AG04450 (cell line): Measurements from ENCODE around the gene EGF. TPM values are rescaled to one million over a fixed set of nuclear protein-coding genes. Genes with fewer than 3 reads are reported as not detected.
"Not testable (repeated sequence)": the region's sequence is repeated elsewhere in the genome, so short reads cannot be mapped to it uniquely, and the experiment has no call there.

Experiments
- CTCF ChIA-PET: fragments of 300-600, 350-600 bp; formaldehyde crosslinking; extraction: SDS; loops from one replicate; lab custom pipeline; 2022; ENCODE audit warnings: antibody characterized with exemption, inconsistent platforms; lab: Charles Lee
- POLR2A ChIA-PET: fragments of 350-600 bp; formaldehyde crosslinking; extraction: SDS; loops from one replicate; lab custom pipeline; 2021; ENCODE audit warnings: antibody characterized with exemption, inconsistent platforms; lab: Yijun Ruan, JAX
- DNase-seq: peaks from one replicate; pipeline ENCODE4 v3.0.0-alpha.2; 2011; ENCODE audit warnings: low read depth, low spot score
- H3K27ac ChIP-seq: one replicate; pipeline ENCODE4 v1.5.1; 2012; ENCODE audit warnings: low read depth, low read length, control low read depth
- H3K27me3 ChIP-seq: one replicate; pipeline ENCODE4 v1.6.0; 2012; ENCODE audit warnings: low read length; ENCODE audit not compliant: control insufficient read depth, insufficient read depth
- H3K4me3 ChIP-seq: 2 replicates; pipeline ENCODE4 v1.5.1; 2011; ENCODE audit warnings: mild to moderate bottlenecking, low read depth, low read length, control low read depth
- H3K9me3 ChIP-seq: 2 replicates; pipeline ENCODE4 v1.5.1; 2012; ENCODE audit warnings: low read length; ENCODE audit not compliant: control insufficient read depth, insufficient read depth
- polyA plus RNA-seq: library from polyadenylated mRNA; depleted of rRNA; stranded (reverse); fragments of >200 nt; gene quantifications from 2 replicates; pipeline ENCODE4 v1.2.3, GENCODE V29; 2011
- TF ChIP-seq, protein P1 (sequence below): IDR thresholded peaks from 2 replicates; pipeline ENCODE4 v1.5.1; 2011; ENCODE audit warnings: low read depth, low read length, control low read depth, inconsistent platforms

The EGF gene
- polyA plus RNA-seq, 1 experiment: 0.14 TPM

DNA sequence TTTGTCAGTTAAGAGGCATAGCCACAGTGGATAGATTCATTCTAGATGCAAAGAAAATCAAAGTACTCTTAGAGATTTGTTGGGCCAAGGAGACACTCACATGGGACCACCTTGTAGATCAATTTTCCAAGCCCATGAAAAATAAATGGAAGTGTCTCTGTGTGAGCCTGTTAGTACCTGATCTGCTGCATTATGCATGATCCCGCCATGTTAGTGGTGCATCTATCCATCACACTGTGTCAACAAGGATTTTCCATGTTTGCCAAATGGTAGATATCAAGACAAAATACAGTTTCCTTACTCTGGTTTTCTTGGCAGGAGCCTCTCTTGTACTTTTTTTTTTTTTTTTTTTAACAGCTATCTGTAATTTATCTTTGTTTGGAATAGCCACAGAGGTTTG lies 112.4 kb downstream of the EGF start:
- H3K27me3 ChIP-seq: peaks cover 2% of the 10 kb centered on the region
- TF ChIP-seq, protein P1, sequence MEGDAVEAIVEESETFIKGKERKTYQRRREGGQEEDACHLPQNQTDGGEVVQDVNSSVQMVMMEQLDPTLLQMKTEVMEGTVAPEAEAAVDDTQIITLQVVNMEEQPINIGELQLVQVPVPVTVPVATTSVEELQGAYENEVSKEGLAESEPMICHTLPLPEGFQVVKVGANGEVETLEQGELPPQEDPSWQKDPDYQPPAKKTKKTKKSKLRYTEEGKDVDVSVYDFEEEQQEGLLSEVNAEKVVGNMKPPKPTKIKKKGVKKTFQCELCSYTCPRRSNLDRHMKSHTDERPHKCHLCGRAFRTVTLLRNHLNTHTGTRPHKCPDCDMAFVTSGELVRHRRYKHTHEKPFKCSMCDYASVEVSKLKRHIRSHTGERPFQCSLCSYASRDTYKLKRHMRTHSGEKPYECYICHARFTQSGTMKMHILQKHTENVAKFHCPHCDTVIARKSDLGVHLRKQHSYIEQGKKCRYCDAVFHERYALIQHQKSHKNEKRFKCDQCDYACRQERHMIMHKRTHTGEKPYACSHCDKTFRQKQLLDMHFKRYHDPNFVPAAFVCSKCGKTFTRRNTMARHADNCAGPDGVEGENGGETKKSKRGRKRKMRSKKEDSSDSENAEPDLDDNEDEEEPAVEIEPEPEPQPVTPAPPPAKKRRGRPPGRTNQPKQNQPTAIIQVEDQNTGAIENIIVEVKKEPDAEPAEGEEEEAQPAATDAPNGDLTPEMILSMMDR: no peak
- ChIA-PET CTCF (interaction anchor here (0.6 kb wide), 1 partner anchor 592 kb away, joined by 3 read pairs; no protein-coding TSS in a partner anchor), POLR2A (no interaction called here)
- no peaks in the 10 kb centered on the region for H3K9me3 ChIP-seq
- DNase-seq: no peak
- no peak overlapping the region for H3K27ac ChIP-seq
- H3K4me3 ChIP-seq: no peak overlapping the region

DNA sequence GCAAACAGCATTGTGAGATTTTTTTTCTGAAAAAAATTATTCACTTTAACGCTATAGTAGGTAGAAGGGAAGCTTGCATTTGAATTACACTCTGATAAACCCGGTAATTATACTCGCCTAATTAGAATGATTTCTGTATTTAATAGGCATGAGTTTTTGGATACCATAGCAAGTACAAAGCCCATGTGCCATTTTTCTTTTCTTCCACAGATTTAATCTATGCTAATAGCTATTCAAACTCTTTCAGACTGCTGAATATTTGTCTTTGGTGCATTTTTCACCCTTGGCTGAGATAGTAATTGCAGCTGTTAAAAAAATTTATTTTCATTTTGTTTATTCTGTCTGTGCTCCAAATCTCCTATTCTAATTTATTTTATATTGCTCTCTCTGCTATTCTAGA lies 113.0 kb downstream of the EGF start:
- POLR2A ChIA-PET: no interaction called here
- no peaks in the 10 kb centered on the region for H3K9me3 ChIP-seq
- CTCF ChIA-PET: interaction anchor here (0.6 to 0.7 kb wide), 2 partner anchors 20 to 593 kb away, joined by 3 to 6 read pairs; no protein-coding TSS in a partner anchor
- no peak for DNase-seq
- H3K4me3 ChIP-seq: no peak overlapping the region
- TF ChIP-seq, protein P1: no peak
- no peak overlapping the region for H3K27ac ChIP-seq
- H3K27me3 ChIP-seq: peaks cover 2% of the 10 kb centered on the region

DNA sequence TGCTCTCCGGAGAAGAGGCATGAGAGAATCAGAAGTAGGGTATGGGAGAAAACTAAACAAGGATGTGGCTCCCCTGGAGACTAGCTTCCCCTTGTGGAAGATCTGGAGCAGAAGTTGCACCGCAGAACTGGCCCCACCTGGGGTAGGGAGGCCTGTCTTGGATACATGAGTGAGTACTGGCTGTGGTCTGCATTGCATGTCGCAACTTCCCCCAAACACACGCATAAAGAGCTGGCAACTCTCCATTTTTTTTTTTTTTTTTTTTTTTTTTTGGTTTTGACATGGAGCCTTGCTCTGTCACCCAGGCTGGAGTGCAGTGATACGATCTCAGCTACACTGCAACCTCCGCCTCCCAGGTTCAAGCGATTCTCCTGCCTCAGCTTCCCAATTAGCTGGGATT lies 119.9 kb downstream of the EGF start:
- Histone ChIP-seq H3K27ac (no peak overlapping the region), H3K4me3 (no peak overlapping the region), H3K9me3 (no peaks in the 10 kb centered on the region), H3K27me3 (peaks cover 2% of the 10 kb centered on the region)
- POLR2A ChIA-PET: no interaction called here
- CTCF ChIA-PET: no interaction called here
- no peak for DNase-seq
- TF ChIP-seq, protein P1: no peak

DNA sequence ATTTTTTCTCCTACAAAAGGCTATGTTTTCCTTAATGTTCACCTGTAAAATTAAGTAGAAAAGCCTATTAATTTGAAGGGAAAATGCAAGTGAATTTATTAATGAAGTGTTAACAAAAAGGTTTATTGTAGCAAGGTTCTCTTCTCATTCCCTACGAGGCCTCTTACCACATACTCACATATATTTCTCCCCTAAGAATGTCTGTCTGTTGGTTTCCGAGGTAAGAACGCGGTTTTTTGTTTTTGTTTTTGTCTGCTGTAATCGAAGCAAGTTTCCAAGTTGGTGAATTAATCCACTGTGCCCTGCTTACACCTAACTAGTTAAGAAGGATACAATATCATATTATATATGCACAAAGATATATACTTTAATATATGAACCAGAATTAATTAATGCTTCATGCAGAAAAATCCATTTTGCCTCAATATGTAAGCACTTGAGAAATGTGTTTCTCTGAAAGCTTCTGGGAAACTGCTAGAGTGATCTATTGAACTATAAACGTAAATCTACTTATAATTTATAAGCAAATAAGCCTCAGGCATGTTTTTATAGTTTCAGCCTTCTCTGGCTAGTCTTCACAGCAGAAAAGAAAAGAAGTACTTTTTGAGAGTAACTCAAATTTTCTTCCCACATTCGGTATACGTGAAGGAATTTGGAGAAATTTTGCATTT lies 120.8 kb downstream of the EGF start:
- ChIA-PET POLR2A (no interaction called here), CTCF (interaction anchor here (0.6 kb wide), 1 partner anchor 34 kb away, joined by 3 read pairs; no protein-coding TSS in a partner anchor)
- Histone ChIP-seq H3K27me3 (peaks cover 2% of the 10 kb centered on the region), H3K27ac (no peak overlapping the region), H3K4me3 (no peak overlapping the region), H3K9me3 (no peaks in the 10 kb centered on the region)
- no peak for DNase-seq
- TF ChIP-seq, protein P1: no peak

DNA sequence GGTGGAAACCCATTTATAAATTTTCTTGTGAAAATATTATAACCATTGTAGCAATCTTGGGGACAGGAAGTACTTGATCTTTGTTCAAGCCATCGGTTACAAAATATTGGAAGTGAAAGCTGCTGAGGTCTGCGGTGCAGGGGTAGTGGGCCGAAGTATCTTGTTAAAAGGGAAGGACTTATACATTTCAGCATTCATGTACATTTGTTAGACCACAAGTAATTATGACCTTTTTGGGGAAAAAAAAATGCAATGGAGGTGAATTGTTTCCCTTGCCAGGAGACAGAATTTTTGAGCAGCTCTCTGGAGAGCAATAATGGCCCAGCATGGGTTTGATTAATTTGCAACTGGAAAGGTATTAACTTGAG lies 121.3 kb downstream of the EGF start:
- DNase-seq: no peak
- Histone ChIP-seq H3K27me3 (peaks cover 2% of the 10 kb centered on the region), H3K9me3 (no peaks in the 10 kb centered on the region), H3K4me3 (no peak overlapping the region), H3K27ac (no peak overlapping the region)
- ChIA-PET CTCF (interaction anchor here (0.6 to 0.7 kb wide), 2 partner anchors 15 to 34 kb away, joined by 3 read pairs; no protein-coding TSS in a partner anchor), POLR2A (interaction anchor here (0.6 kb wide), 1 partner anchor 1411 kb away, joined by 4 read pairs; no protein-coding TSS in a partner anchor)
- TF ChIP-seq, protein P1: no peak

DNA sequence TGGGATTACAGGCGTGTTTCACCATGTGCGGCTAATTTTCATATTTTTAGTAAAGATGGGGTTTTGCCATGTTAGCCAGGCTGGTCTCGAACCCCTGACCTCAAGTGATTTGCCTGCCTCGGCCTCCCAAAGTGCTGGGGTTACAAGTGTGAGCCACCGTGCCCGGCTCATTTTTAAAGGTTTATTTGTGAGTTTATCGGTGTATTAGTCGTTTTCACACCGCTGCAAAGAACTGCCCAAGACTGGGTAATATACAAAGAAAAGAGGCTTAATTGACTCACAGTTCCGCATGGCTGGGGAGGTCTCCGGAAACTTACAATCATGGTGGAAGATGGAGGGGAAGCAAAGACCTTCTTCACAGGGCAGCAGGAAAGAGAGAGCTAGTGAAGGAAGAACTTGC lies 126.5 kb downstream of the EGF start:
- CTCF ChIA-PET: interaction anchor here (1.0 to 2.2 kb wide), 4 partner anchors 11 to 173 kb away, joined by 4 to 8 read pairs (median 4); no protein-coding TSS in a partner anchor
- POLR2A ChIA-PET: not testable (repeated sequence)

More for the DNA sequence above, 126.5 kb downstream of the EGF start:
- not testable (repeated sequence) for H3K9me3 ChIP-seq, H3K27ac ChIP-seq, H3K4me3 ChIP-seq, H3K27me3 ChIP-seq, DNase-seq
